Chondrocyte (in vitro differentiated cells): ENCODE measurements around the gene PLCG2. TPM values are rescaled to one million over a fixed set of nuclear protein-coding genes. Genes with fewer than 3 reads are reported as not detected.
"Not testable (repeated sequence)": the region's sequence is repeated elsewhere in the genome, so short reads cannot be mapped to it uniquely, and the experiment has no call there.

Experiments
- DNase-seq: peaks from one replicate; pipeline ENCODE4 v3.0.0; 2021; ENCODE audit warnings: mixed read lengths, low spot score
- H3K27ac Mint-ChIP-seq: one replicate; pipeline ENCODE4 v1.8.0; 2021; ENCODE audit warnings: mild to moderate bottlenecking, moderate library complexity, mixed read lengths; ENCODE audit not compliant: unreplicated experiment
- H3K27me3 Mint-ChIP-seq: 2 replicates; pipeline ENCODE4 v1.8.0; 2021; ENCODE audit warnings: low read depth, mixed read lengths
- H3K36me3 Mint-ChIP-seq: 2 replicates; pipeline ENCODE4 v1.8.0; 2021; ENCODE audit warnings: low read depth, mixed read lengths
- H3K4me1 Mint-ChIP-seq: 2 replicates; pipeline ENCODE4 v1.8.0; 2021; ENCODE audit warnings: low read depth, mild to moderate bottlenecking, mixed read lengths
- H3K4me3 Mint-ChIP-seq: one replicate; pipeline ENCODE4 v1.8.0; 2021; ENCODE audit warnings: mild to moderate bottlenecking, moderate library complexity, mixed read lengths; ENCODE audit not compliant: unreplicated experiment
- H3K9me3 Mint-ChIP-seq: 2 replicates; pipeline ENCODE4 v1.8.0; 2021; ENCODE audit warnings: low read depth, mixed read lengths
- total RNA-seq: library from RNA; stranded (reverse); gene quantifications from 3 replicates; pipeline ENCODE4 v1.2.1, GENCODE V29; 2021
- TF ChIP-seq, protein P1 (sequence below): fragments of 200-600 bp; sonication (generic); IDR thresholded peaks from 2 replicates; pipeline ENCODE4 v1.5.0; 2021; ENCODE audit warnings: antibody characterized with exemption, mild to moderate bottlenecking, moderate library complexity

PLCG2 gene
- total RNA-seq, 1 donor from 2014 or later, result 1.1 TPM

DNA sequence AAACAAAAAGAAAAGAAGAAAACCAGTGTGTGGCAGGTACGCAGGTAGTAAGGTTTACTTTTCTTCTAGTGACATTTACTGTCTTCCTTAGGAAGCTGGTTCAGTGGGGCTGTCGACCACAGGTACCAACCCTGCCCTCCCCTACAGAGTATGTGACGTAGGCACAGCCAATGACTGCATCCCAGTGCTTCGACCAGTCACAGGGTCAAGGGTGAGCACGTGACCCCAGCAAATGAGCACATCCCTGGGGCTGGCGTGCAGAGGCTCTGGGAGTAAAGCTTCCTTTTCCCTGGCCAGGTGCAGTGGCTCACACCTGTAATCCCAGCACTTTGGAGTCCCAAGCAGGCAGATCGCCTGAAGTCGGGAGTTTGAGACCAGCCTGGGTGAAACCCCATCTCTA, 38.9 kb upstream of the PLCG2 start:
- no peak overlapping the region for H3K27ac Mint-ChIP-seq
- peaks cover 8% of the 10 kb centered on the region for H3K4me1 Mint-ChIP-seq
- no peaks in the 10 kb centered on the region for H3K9me3 Mint-ChIP-seq

DNA sequence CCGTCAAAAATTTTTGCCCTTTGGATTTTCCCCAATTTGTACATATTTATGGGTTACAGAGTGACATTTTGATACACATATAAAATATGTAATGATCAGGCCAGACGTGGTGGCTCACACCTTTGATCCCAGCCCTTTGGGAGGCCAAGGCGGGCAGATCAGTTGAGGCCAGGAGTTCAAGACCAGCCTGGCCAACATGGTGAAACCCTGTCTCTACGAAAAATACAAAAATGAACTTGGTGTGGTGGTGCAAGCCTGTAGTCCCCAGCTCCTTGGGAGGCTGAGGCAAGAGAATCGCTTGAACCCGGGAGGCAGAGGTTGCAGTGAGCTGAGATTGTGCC, 37.7 kb upstream of the PLCG2 start:
- H3K27ac Mint-ChIP-seq, DNase-seq, H3K36me3 Mint-ChIP-seq: not testable (repeated sequence)

More for the DNA sequence above, 38.9 kb upstream of the PLCG2 start:
- Mint-ChIP-seq H3K4me3 (no peak overlapping the region), H3K27me3 (peaks cover 10% of the 10 kb centered on the region), H3K36me3 (no peaks in the 10 kb centered on the region)
- TF ChIP-seq, protein P1, sequence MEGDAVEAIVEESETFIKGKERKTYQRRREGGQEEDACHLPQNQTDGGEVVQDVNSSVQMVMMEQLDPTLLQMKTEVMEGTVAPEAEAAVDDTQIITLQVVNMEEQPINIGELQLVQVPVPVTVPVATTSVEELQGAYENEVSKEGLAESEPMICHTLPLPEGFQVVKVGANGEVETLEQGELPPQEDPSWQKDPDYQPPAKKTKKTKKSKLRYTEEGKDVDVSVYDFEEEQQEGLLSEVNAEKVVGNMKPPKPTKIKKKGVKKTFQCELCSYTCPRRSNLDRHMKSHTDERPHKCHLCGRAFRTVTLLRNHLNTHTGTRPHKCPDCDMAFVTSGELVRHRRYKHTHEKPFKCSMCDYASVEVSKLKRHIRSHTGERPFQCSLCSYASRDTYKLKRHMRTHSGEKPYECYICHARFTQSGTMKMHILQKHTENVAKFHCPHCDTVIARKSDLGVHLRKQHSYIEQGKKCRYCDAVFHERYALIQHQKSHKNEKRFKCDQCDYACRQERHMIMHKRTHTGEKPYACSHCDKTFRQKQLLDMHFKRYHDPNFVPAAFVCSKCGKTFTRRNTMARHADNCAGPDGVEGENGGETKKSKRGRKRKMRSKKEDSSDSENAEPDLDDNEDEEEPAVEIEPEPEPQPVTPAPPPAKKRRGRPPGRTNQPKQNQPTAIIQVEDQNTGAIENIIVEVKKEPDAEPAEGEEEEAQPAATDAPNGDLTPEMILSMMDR, result no peak
- no peak for DNase-seq

DNA sequence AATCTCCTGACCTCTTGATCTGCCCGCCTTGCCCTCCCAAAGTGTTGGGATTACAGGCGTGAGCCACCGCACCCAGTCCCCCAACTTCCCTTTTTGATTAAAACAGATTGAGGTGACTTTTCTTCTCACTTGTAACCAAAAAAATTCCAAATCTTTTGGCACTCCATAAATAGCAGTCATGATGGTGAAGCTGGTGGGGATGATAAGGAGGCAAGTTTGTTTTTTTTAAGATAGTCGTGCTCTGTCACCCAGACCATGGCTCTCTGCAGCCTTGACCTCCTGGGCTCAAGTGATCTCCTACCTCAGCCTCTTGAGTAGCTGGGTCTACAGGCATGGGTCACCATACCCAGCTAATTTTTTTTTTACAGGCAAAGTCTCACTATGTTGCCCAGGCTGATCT, 34.7 kb upstream of the PLCG2 start:
- peaks cover 11% of the 10 kb centered on the region for H3K4me1 Mint-ChIP-seq

More for the DNA sequence above, 37.7 kb upstream of the PLCG2 start:
- H3K4me3 Mint-ChIP-seq, H3K9me3 Mint-ChIP-seq, H3K27me3 Mint-ChIP-seq: not testable (repeated sequence)
- H3K4me1 Mint-ChIP-seq, result peaks cover 16% of the 10 kb centered on the region

DNA sequence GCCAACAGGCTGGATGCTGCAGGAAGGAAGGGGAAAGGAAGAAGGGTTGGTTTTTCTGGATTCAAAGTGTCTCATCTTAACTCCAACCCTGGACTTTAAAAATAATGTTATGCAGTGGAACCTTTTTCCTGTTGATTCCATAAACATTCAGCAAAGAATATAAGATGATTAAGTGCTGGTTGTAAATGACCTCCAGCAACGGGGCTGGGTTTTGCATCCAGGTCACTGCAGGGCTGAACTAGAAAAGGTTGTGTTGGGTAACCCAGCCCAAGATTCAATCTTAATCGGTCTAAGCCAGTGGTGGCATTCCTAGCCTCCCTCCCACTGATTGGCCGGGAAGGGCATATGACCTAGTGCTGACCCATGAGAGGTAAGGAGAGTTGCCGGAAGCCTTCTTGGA, 34.2 kb upstream of the PLCG2 start:
- Mint-ChIP-seq H3K27me3 (peaks cover 8% of the 10 kb centered on the region), H3K9me3 (peaks cover 4% of the 10 kb centered on the region), H3K36me3 (no peaks in the 10 kb centered on the region), H3K4me1 (peaks cover 11% of the 10 kb centered on the region), H3K4me3 (no peak overlapping the region), H3K27ac (no peak overlapping the region)
- TF ChIP-seq, protein P1, result no peak
- no peak for DNase-seq

More for the DNA sequence above, 34.7 kb upstream of the PLCG2 start:
- H3K36me3 Mint-ChIP-seq, result no peaks in the 10 kb centered on the region
- DNase-seq, result no peak
- H3K9me3 Mint-ChIP-seq, result peaks cover 4% of the 10 kb centered on the region
- peaks cover 8% of the 10 kb centered on the region for H3K27me3 Mint-ChIP-seq
- H3K4me3 Mint-ChIP-seq, result no peak overlapping the region
- TF ChIP-seq, protein P1, result no peak
- no peak overlapping the region for H3K27ac Mint-ChIP-seq

DNA sequence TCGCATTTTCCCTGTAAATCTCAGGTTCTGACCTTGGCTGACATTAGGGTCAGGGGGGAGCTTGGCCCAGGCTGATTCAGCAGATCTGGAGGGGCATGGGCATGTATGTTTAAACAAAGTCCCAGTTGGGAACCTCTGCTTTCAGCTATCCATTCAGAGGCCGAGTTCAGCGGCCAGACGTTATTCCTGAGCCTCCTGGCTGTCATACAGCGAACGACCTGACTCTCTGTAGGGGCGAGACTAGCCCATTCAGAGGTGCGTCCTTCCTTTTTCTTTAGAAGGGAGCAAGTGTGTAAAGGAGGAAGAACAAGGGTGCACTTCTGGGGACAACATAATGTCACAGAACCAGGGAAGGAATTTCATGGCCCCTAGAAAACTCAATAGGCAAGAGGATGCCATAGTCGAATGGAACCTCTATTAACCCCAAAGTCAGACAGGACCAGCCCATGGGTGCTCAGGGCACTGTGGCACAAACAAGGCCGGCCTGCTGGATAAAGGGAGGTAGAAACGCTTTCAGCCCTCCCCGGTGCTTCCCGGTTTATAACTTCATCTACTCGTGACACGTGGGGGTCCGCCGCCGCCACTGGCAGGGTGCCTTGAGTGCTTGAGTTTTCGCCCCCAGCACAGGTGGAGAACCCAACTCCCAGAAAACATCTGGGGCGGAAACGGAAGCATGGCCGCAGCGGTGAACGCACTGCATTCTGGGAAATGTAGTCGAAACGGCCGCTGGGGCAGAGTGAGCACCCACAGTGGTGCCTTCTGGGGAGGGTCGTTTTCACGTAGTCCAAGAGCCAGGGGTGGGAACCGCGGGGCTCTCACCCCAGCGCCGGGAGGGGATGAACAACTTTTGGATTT, 33.2 kb upstream of the PLCG2 start:
- no peak for DNase-seq
- H3K36me3 Mint-ChIP-seq, result no peaks in the 10 kb centered on the region
- H3K4me3 Mint-ChIP-seq, result peak overlapping the region; percentile 80
- H3K4me1 Mint-ChIP-seq, result peaks cover 11% of the 10 kb centered on the region
- H3K9me3 Mint-ChIP-seq, result peaks cover 4% of the 10 kb centered on the region
- TF ChIP-seq, protein P1, result no peak
- H3K27ac Mint-ChIP-seq, result no peak overlapping the region
- H3K27me3 Mint-ChIP-seq, result peaks cover 8% of the 10 kb centered on the region

DNA sequence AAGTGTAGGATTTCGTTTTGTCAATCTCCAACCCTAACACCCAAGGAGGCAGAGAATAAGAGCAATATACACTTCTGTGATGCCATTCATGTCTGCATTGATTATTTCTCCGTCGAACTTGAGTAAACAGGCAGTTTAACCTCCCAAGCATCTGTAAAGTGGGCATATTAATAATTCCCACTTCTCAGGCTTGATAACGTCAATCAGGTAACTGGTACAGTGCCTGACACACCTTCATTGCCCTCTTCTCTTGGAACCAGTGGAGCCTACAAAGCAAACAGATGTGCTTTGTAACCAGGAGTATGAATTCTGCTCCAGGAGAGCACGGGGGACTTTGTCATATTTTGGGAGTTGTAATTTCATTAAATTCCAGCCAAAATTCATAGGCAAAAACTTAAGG, 32.5 kb upstream of the PLCG2 start:
- TF ChIP-seq, protein P1, result no peak
- peaks cover 6% of the 10 kb centered on the region for H3K27me3 Mint-ChIP-seq
- no peak for DNase-seq
- H3K36me3 Mint-ChIP-seq, result no peaks in the 10 kb centered on the region
- peaks cover 11% of the 10 kb centered on the region for H3K4me1 Mint-ChIP-seq
- H3K4me3 Mint-ChIP-seq, result peak overlapping the region; percentile 80
- H3K27ac Mint-ChIP-seq, result no peak overlapping the region
- peaks cover 4% of the 10 kb centered on the region for H3K9me3 Mint-ChIP-seq
